ENCODE results near the gene LMO2. TPM values are rescaled to one million over a fixed set of nuclear protein-coding genes. Genes with fewer than 3 reads are reported as not detected.

LMO2 gene
- 0.39 and 2.2 TPM in 2 replicates for total RNA-seq

DNA sequence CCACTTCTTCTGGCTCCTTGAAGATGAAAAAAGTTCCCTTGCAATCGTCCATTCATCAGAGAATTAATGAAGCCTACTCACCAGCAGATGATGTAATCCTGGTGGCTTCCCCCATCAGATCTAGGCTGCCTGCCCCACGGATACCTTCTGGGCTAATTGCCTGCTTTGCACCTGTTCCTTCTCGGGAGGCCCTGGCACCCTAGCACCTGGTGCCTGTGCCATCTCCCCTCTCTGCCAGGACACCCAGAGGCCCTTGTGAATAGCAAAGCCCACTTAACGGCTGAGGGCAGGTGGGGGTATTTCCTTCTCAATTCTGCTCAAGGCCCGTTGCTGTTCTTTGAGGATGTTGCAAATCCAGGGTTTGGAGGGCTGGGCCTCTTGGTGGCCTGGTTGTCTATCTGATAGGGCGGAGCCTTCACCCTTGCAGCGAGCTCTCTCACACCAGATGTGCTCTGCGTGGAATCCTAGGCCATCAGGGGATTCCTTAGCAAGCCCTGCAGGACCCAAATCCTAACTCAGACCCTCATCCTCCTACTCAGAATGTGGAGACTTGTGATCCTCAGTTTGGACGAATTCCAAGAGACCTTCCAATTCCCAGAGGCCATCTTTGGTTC lies at the start of gene LMO2:
Gene LMO2, minus strand, starts transcription at position 363 of the 614 bp plus-strand sequence. CDS start 22,360 bp downstream, outside the sequence.

Other genes with a start within 250 kb of the LMO2 start
- not detected in 2 replicates for gene C11orf91, start 191.2 kb downstream of the LMO2 start, total RNA-seq
- 375 and 413 TPM in 2 replicates for gene CD59, start 155.7 kb downstream of the LMO2 start, total RNA-seq
- gene FBXO3, start 117.6 kb downstream of the LMO2 start, total RNA-seq = 24.0 and 27.4 TPM in 2 replicates
- gene CAPRIN1, start 159.7 kb upstream of the LMO2 start, total RNA-seq = 160 and 191 TPM in 2 replicates
- 23.9 and 28.4 TPM in 2 replicates for gene NAT10, start 213.6 kb upstream of the LMO2 start, total RNA-seq

All from epithelial cell of alveolus of lung (primary cell).